IMR-90 (cell line): Measurements from ENCODE around the gene NSF. TPM values are rescaled to one million over a fixed set of nuclear protein-coding genes. Genes with fewer than 3 reads are reported as not detected.

Experiments used
- ATAC-seq: fragments of 200-7000 bp; cut with Tn5 transposase; 2 replicates; pipeline ENCODE4 v1.9.1; 2020; ENCODE audit warnings: low read depth, mild to moderate bottlenecking, moderate library complexity
- BruUV-seq: library from RNA; stranded (reverse); fragments of 400-500 nt; replicated peaks from 2 replicates; lab custom pipeline; 2021; lab: Mats Ljungman, UMichigan
- CTCF ChIA-PET: fragments of 300-600 bp; formaldehyde crosslinking; extraction: SDS; loops from one replicate; lab custom pipeline; 2021; ENCODE audit warnings: antibody characterized with exemption; lab: Yijun Ruan, JAX
- POLR2A ChIA-PET: fragments of 300-600 bp; sonication (Branson Sonifier 250); formaldehyde crosslinking; loops from one replicate; lab custom pipeline; 2022; ENCODE audit warnings: antibody characterized with exemption; ENCODE audit not compliant: unreplicated experiment; lab: Charles Lee
- DNase-seq: peaks from one replicate; pipeline ENCODE4 v3.0.0; 2013
- H2AFZ ChIP-seq: replicated peaks from 2 replicates; pipeline ENCODE3; 2013; ENCODE audit warnings: low read length, mild to moderate bottlenecking; ENCODE audit not compliant: poor library complexity
- H2AK5ac ChIP-seq: 2 replicates; pipeline ENCODE4 v1.6.1; 2013; ENCODE audit warnings: low read depth, low read length, inconsistent platforms
- H2AK9ac ChIP-seq: replicated peaks from 2 replicates; pipeline ENCODE3; 2013; ENCODE audit warnings: mild to moderate bottlenecking, low read depth, low read length, moderate library complexity; ENCODE audit not compliant: poor library complexity
- H2BK120ac ChIP-seq: 2 replicates; pipeline ENCODE4 v1.6.1; 2013; ENCODE audit warnings: low read depth, low read length, inconsistent platforms
- H2BK15ac ChIP-seq: 3 replicates; pipeline ENCODE4 v1.6.1; 2013; ENCODE audit warnings: low read depth, low read length, inconsistent platforms
- H2BK20ac ChIP-seq: 2 replicates; pipeline ENCODE4 v1.6.1; 2013; ENCODE audit warnings: low read depth, mild to moderate bottlenecking, inconsistent platforms, low read length, moderate library complexity
- H2BK5ac ChIP-seq: 2 replicates; pipeline ENCODE4 v1.6.1; 2013; ENCODE audit warnings: mild to moderate bottlenecking, low read depth, low read length, inconsistent platforms; ENCODE audit not compliant: poor library complexity, severe bottlenecking
- H3K14ac ChIP-seq: replicated peaks from 2 replicates; pipeline ENCODE4 v1.6.1; 2013; ENCODE audit warnings: low read depth, low read length, inconsistent platforms
- H3K18ac ChIP-seq: 2 replicates; pipeline ENCODE4 v1.6.1; 2013; ENCODE audit warnings: low read depth, low read length, control low read depth
- H3K23ac ChIP-seq: 2 replicates; pipeline ENCODE4 v1.6.1; 2013; ENCODE audit warnings: low read depth, low read length, inconsistent platforms
- H3K27ac ChIP-seq: 2 replicates; pipeline ENCODE4 v1.5.1; 2013; ENCODE audit warnings: mild to moderate bottlenecking, control low read depth, low read length; ENCODE audit not compliant: insufficient read depth
- H3K27me3 ChIP-seq: 2 replicates; pipeline ENCODE4 v1.6.1; 2013; ENCODE audit warnings: low read length; ENCODE audit not compliant: control insufficient read depth, insufficient read depth
- H3K36me3 ChIP-seq: 2 replicates; pipeline ENCODE4 v1.6.1; 2013; ENCODE audit warnings: low read length, mixed read lengths; ENCODE audit not compliant: control insufficient read depth, insufficient read depth
- H3K4ac ChIP-seq: 2 replicates; pipeline ENCODE4 v1.6.1; 2013; ENCODE audit warnings: low read depth, low read length, inconsistent platforms
- H3K4me1 ChIP-seq: 2 replicates; pipeline ENCODE4 v1.6.1; 2013; ENCODE audit warnings: low read length, mixed read lengths; ENCODE audit not compliant: control insufficient read depth, insufficient read depth
- H3K4me2 ChIP-seq: 2 replicates; pipeline ENCODE4 v1.6.1; 2013; ENCODE audit warnings: low read depth, mild to moderate bottlenecking, control low read depth, low read length, moderate library complexity
- H3K4me3 ChIP-seq: 2 replicates; pipeline ENCODE4 v1.5.1; 2013; ENCODE audit warnings: low read depth, mild to moderate bottlenecking, control low read depth, low read length, moderate library complexity; ENCODE audit not compliant: insufficient read depth
- H3K56ac ChIP-seq: 2 replicates; pipeline ENCODE4 v1.6.1; 2013; ENCODE audit warnings: low read length, inconsistent platforms; ENCODE audit not compliant: insufficient read depth; ENCODE audit errors: extremely low read depth
- H3K79me1 ChIP-seq, 2 experiments: 2 replicates each; pipeline ENCODE4 v1.6.1; 2013; ENCODE audit warnings: low read length in 2 of 2, inconsistent platforms in 1 of 2, low read depth in 1 of 2
- H3K9ac ChIP-seq: 2 replicates; pipeline ENCODE4 v1.6.1; 2013; ENCODE audit warnings: low read depth, low read length, control low read depth
- H3K9me1 ChIP-seq: 2 replicates; pipeline ENCODE4 v1.6.1; 2013; ENCODE audit warnings: low read length, inconsistent platforms; ENCODE audit not compliant: insufficient read depth
- H3K9me3 ChIP-seq: 2 replicates; pipeline ENCODE4 v1.6.1; 2013; ENCODE audit warnings: low read length; ENCODE audit not compliant: control insufficient read depth, insufficient read depth
- H4K20me1 ChIP-seq: 2 replicates; pipeline ENCODE4 v1.6.1; 2013; ENCODE audit warnings: low read length, inconsistent platforms; ENCODE audit not compliant: insufficient read depth
- H4K5ac ChIP-seq: 2 replicates; pipeline ENCODE4 v1.6.1; 2013; ENCODE audit warnings: mild to moderate bottlenecking, low read depth, low read length, control low read depth
- H4K8ac ChIP-seq, 2 experiments: 2 replicates each; pipeline ENCODE4 v1.6.1; 2013; ENCODE audit warnings: low read depth in 2 of 2, low read length in 2 of 2, control low read depth in 1 of 2, inconsistent platforms in 1 of 2
- H4K91ac ChIP-seq: 2 replicates; pipeline ENCODE4 v1.6.1; 2013; ENCODE audit warnings: low read depth, low read length, inconsistent platforms; ENCODE audit not compliant: insufficient read depth
- BHLHE40 ChIP-seq: fragments of 150-350 bp; IDR thresholded peaks from 2 replicates; pipeline ENCODE4 v1.6.1; 2016; ENCODE audit warnings: mild to moderate bottlenecking, low read depth, low read length
- CEBPB ChIP-seq: IDR thresholded peaks from 2 replicates; pipeline ENCODE4 v1.6.1; 2012; ENCODE audit warnings: low read depth, low read length, improper control_type of control experiment
- CHD1 ChIP-seq: IDR thresholded peaks from 2 replicates; pipeline ENCODE4 v1.6.1; 2012; ENCODE audit warnings: low read depth, low read length, improper control_type of control experiment
- FOS ChIP-seq: fragments of 150-350 bp; IDR thresholded peaks from 2 replicates; pipeline ENCODE4 v1.6.1; 2016; ENCODE audit warnings: low read depth, low read length
- MAFK ChIP-seq: IDR thresholded peaks from 2 replicates; pipeline ENCODE4 v1.6.1; 2012; ENCODE audit warnings: low read depth, low read length, improper control_type of control experiment
- MAZ ChIP-seq: IDR thresholded peaks from 2 replicates; pipeline ENCODE4 v1.6.1; 2012; ENCODE audit warnings: low read depth, mild to moderate bottlenecking, low read length, improper control_type of control experiment, moderate library complexity, borderline replicate concordance
- MXI1 ChIP-seq: IDR thresholded peaks from 2 replicates; pipeline ENCODE4 v1.6.1; 2012; ENCODE audit warnings: low read depth, mild to moderate bottlenecking, low read length, moderate library complexity, borderline replicate concordance
- NFE2L2 ChIP-seq: fragments of 150-350 bp; IDR thresholded peaks from 2 replicates; pipeline ENCODE4 v1.6.1; 2016; ENCODE audit warnings: low read depth, mild to moderate bottlenecking, low read length
- POLR2A ChIP-seq: IDR thresholded peaks from 2 replicates; pipeline ENCODE4 v1.6.1; 2012; ENCODE audit warnings: mild to moderate bottlenecking, low read depth, low read length
- RCOR1 ChIP-seq: IDR thresholded peaks from 2 replicates; pipeline ENCODE4 v1.6.1; 2012; ENCODE audit warnings: mild to moderate bottlenecking, low read length, improper control_type of control experiment; ENCODE audit not compliant: insufficient replicate concordance
- RFX5 ChIP-seq: IDR thresholded peaks from 2 replicates; pipeline ENCODE4 v1.8.0; 2012; ENCODE audit warnings: low read depth, mild to moderate bottlenecking, low read length, moderate library complexity
- WGBS, 2 experiments: methylation state at CpG; one replicate each; pipeline versions ENCODE4 v1.1.5 to v1.1.7; 2013; ENCODE audit warnings: missing lambda C conversion rate in 2 of 2; ENCODE audit not compliant: insufficient read length in 1 of 2; ENCODE audit errors: extremely low coverage in 2 of 2; 5-methylcytosine and 5-hydroxymethylcytosine counted together
- dilution Hi-C: fragments of 300-500 bp; cut with HindIII; formaldehyde crosslinking; loops from one replicate; pipeline ENCODE4 v1.14.3; 2018; ENCODE audit warnings: low sequenced_read_pairs; ENCODE audit not compliant: unreplicated experiment
- in situ Hi-C: fragments of 300-500 bp; cut with MboI; formaldehyde crosslinking; loops from 3 replicates; pipeline ENCODE4 v1.14.3; 2019; ENCODE audit warnings: low sequenced_read_pairs, inconsistent platforms, mixed read lengths
- intact Hi-C: fragments of 100-400 bp; cut with micrococcal nuclease; formaldehyde crosslinking; loops from 2 replicates; pipeline ENCODE4 v1.10.0; 2022
- polyA plus RNA-seq, 3 experiments: library from polyadenylated mRNA; depleted of rRNA; stranded (reverse); fragments of >200 nt; gene quantifications; 2 replicates each; pipeline ENCODE4 v1.2.3, GENCODE V29; 2012; ENCODE audit warnings: low replicate concordance in 1 of 3
- total RNA-seq: library from RNA; depleted of rRNA; stranded (reverse); fragments of >200 nt; gene quantifications from 2 replicates; pipeline ENCODE4 v1.2.3, GENCODE V29; 2012
- TF ChIP-seq, protein P1 (sequence below): fragments of 150-350 bp; IDR thresholded peaks from 2 replicates; pipeline ENCODE4 v1.6.1; 2017; ENCODE audit warnings: mild to moderate bottlenecking, antibody characterized with exemption, low read length, low read depth
- TF ChIP-seq, protein P2 (sequence below): conservative IDR thresholded peaks from 2 replicates; pipeline ENCODE4 v1.5.1; 2012; ENCODE audit warnings: mild to moderate bottlenecking, low read depth, low read length, improper control_type of control experiment
- TF ChIP-seq, protein P3 (sequence below): fragments of 150-350 bp; IDR thresholded peaks from 2 replicates; pipeline ENCODE4 v1.6.1; 2016; ENCODE audit warnings: low read depth, mild to moderate bottlenecking, low read length, moderate library complexity, borderline replicate concordance

Gene NSF
- total and polyA plus RNA-seq, 2 of the 4 experiments (the other 2 are of a cell fraction): 38.9 to 110 TPM

- intact Hi-C loops: no loop called here
Measured at GRCh38 chr17:46788300-46788699, 197.8 kb downstream of the NSF start.

More at GRCh38 chr17:46788300-46788699, 197.8 kb downstream of the NSF start:
- Histone ChIP-seq H4K91ac (no peak overlapping the region), H3K4me1 (no peaks in the 10 kb centered on the region), H2AFZ (no peak overlapping the region), H4K8ac (no peak overlapping the region), H2BK120ac (no peak overlapping the region), H2BK15ac (no peak overlapping the region), H3K36me3 (no peaks in the 10 kb centered on the region), H2BK20ac (no peak overlapping the region), H2AK9ac (no peak overlapping the region), H3K27me3 (peaks cover 59% of the 10 kb centered on the region), H3K27ac (no peak overlapping the region), H3K9ac (no peak overlapping the region), H4K5ac (no peak overlapping the region), H3K9me3 (peaks cover 12% of the 10 kb centered on the region), H3K79me1 (no peaks in the 10 kb centered on the region), H3K4ac (no peak overlapping the region), H3K23ac (no peak overlapping the region), H3K56ac (no peak overlapping the region), H3K4me3 (no peak overlapping the region), H2BK5ac (no peak overlapping the region), H4K20me1 (no peaks in the 10 kb centered on the region), H3K14ac (no peak overlapping the region), H3K18ac (no peak overlapping the region), H2AK5ac (no peak overlapping the region), H3K9me1 (no peaks in the 10 kb centered on the region), H3K4me2 (no peak overlapping the region)
- in situ Hi-C loops (no loop called here), dilution Hi-C loops (no loop called here)
- no peak for TF ChIP-seq BHLHE40
- no peak for TF ChIP-seq MAZ
- TF ChIP-seq, protein P1, sequence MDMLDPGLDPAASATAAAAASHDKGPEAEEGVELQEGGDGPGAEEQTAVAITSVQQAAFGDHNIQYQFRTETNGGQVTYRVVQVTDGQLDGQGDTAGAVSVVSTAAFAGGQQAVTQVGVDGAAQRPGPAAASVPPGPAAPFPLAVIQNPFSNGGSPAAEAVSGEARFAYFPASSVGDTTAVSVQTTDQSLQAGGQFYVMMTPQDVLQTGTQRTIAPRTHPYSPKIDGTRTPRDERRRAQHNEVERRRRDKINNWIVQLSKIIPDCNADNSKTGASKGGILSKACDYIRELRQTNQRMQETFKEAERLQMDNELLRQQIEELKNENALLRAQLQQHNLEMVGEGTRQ: no peak
- no peak for TF ChIP-seq MXI1
- TF ChIP-seq, protein P2, sequence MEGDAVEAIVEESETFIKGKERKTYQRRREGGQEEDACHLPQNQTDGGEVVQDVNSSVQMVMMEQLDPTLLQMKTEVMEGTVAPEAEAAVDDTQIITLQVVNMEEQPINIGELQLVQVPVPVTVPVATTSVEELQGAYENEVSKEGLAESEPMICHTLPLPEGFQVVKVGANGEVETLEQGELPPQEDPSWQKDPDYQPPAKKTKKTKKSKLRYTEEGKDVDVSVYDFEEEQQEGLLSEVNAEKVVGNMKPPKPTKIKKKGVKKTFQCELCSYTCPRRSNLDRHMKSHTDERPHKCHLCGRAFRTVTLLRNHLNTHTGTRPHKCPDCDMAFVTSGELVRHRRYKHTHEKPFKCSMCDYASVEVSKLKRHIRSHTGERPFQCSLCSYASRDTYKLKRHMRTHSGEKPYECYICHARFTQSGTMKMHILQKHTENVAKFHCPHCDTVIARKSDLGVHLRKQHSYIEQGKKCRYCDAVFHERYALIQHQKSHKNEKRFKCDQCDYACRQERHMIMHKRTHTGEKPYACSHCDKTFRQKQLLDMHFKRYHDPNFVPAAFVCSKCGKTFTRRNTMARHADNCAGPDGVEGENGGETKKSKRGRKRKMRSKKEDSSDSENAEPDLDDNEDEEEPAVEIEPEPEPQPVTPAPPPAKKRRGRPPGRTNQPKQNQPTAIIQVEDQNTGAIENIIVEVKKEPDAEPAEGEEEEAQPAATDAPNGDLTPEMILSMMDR: no peak
- TF ChIP-seq, protein P3, sequence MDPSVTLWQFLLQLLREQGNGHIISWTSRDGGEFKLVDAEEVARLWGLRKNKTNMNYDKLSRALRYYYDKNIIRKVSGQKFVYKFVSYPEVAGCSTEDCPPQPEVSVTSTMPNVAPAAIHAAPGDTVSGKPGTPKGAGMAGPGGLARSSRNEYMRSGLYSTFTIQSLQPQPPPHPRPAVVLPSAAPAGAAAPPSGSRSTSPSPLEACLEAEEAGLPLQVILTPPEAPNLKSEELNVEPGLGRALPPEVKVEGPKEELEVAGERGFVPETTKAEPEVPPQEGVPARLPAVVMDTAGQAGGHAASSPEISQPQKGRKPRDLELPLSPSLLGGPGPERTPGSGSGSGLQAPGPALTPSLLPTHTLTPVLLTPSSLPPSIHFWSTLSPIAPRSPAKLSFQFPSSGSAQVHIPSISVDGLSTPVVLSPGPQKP: no peak
- no peak for TF ChIP-seq POLR2A
- TF ChIP-seq MAFK: no peak
- TF ChIP-seq CEBPB: no peak
- no peak for TF ChIP-seq NFE2L2
- TF ChIP-seq CHD1: no peak
- TF ChIP-seq FOS: no peak
- TF ChIP-seq RFX5: no peak
- no peak for TF ChIP-seq RCOR1
- POLR2A ChIA-PET: no interaction called here
- CTCF ChIA-PET: no interaction called here
- ATAC-seq (no peak), DNase-seq (no peak)
- WGBS, 2 experiments: 50% methylated on average over 1 of the region's 5 CpGs; no CpG with 5 or more reads in 1 of the 2 experiments
- no TSS peak for BruUV-seq
